Ovary (tissue), 3 donors: ENCODE results near the gene THSD4.

Source experiments
- EP300 ChIP-seq: sonication (generic); formaldehyde crosslinking; IDR thresholded peaks from one replicate; pipeline ENCODE4 v1.6.1; 2017; ENCODE audit warnings: antibody characterized with exemption
- POLR2A ChIP-seq: fragments of 450-650 bp; IDR thresholded peaks from one replicate; pipeline ENCODE4 v1.6.1; 2017; ENCODE audit warnings: antibody characterized with exemption, mild to moderate bottlenecking, moderate library complexity
- TF ChIP-seq, protein P1 (sequence below), 3 donors: fragments of 450-650 bp in 2 of 3; fragments of 200-600 bp in 1 of 3; IDR thresholded peaks; one replicate each; pipeline versions ENCODE4 v1.5.1 to v1.8.0; 2016 to 2022; ENCODE audit warnings: antibody characterized with exemption in 3 of 3, mild to moderate bottlenecking in 1 of 3
- donor health status: DM: no; HTN: no; CAD: no.

- TF ChIP-seq EP300, result no peak
- TF ChIP-seq, protein P1, sequence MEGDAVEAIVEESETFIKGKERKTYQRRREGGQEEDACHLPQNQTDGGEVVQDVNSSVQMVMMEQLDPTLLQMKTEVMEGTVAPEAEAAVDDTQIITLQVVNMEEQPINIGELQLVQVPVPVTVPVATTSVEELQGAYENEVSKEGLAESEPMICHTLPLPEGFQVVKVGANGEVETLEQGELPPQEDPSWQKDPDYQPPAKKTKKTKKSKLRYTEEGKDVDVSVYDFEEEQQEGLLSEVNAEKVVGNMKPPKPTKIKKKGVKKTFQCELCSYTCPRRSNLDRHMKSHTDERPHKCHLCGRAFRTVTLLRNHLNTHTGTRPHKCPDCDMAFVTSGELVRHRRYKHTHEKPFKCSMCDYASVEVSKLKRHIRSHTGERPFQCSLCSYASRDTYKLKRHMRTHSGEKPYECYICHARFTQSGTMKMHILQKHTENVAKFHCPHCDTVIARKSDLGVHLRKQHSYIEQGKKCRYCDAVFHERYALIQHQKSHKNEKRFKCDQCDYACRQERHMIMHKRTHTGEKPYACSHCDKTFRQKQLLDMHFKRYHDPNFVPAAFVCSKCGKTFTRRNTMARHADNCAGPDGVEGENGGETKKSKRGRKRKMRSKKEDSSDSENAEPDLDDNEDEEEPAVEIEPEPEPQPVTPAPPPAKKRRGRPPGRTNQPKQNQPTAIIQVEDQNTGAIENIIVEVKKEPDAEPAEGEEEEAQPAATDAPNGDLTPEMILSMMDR (IDR thresholded peaks at IDR 0.05), result no peak
- no peak for TF ChIP-seq POLR2A
Measured at GRCh38 chr15:71198846-71199245, 83.6 kb downstream of the THSD4 start.
